HL-60/S4 (cell line): ENCODE results near the gene HSFX3.
"Not testable (repeated sequence)": the region's sequence is repeated elsewhere in the genome, so short reads cannot be mapped to it uniquely, and the experiment has no call there.

Source experiments
- in situ Hi-C: fragments of 300-500 bp; cut with MboI; formaldehyde crosslinking; loops from 2 replicates; pipeline ENCODE4 v1.14.3; 2022; ENCODE audit warnings: low sequenced_read_pairs

The HSFX3 gene

GRCh38 chrX:149545545-149546543, 3.9 kb downstream of the HSFX3 start:
- in situ Hi-C loops, result not testable (repeated sequence)

GRCh38 chrX:149541521-149542047, 8.1 kb downstream of the HSFX3 start:
- in situ Hi-C loops, result no loop called here

GRCh38 chrX:149540621-149541520, 8.9 kb downstream of the HSFX3 start, which contains the start of gene EOLA1:
Gene EOLA1, plus strand, starts transcription at chrX:149541012. Its CDS starts 4,619 bp downstream, at chrX:149545631.
- in situ Hi-C loops, result no loop called here

- in situ Hi-C loops, result no loop called here
Observed at GRCh38 chrX:149540131-149540620, 9.5 kb downstream of the HSFX3 start.

- in situ Hi-C loops, result no loop called here
Observed at GRCh38 chrX:149539283-149540130, 10.2 kb downstream of the HSFX3 start.

DNA sequence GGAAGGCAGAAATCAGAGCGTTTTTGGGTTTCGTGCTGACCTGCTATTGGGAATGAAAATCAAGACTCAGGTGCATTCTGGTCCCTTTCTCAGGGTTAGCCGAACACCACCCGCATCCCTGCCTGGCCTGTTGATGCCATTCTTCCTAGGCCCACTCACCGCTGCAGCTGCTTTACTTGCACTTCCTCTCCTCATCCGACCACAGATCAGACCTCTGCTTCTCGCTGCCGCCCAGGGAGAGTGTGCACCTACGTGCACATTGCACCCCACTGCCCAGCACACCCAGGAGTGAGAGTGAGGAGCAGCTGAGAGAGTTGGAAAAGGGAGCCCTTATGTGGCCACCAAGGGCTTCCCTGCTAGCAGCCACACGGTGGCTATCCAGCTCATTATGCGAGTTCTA, 12.2 kb downstream of the HSFX3 start:
- in situ Hi-C loops, result not testable (repeated sequence)

DNA sequence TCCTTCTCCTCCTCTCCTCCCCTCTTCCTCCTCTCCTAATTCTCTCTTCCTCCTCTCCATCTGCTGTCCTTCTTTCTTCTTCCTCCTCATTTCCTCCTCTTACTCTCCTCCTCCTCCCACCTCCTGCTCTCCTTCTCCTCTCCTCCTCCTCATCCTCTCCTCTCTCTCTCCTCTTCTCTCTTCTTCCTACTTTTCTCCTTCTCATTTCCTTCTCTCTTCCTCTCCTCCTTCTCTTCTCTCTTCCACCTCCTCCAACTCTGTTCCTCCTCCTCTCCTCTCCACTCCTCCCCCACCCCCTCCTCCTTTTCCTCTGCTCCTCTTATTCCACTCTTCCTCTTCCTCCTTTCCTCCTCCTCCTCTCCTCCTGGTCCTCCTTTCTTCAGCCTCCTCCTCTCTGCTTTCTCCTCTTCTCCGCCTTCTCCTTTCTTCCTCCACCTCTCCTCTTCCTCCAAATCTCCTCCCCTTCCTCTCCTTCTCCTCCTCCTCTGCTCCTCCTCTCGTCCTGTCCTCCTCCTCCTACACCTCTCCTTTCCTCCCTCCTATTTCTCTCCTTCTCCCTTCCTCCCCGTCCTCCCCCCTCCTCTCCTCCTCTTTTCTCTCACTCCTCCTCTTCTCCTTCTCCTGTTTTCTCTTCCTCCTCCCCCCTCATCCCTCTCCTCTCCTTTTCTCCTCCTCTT, 14.7 kb downstream of the HSFX3 start:
- in situ Hi-C loops, result not testable (repeated sequence)

DNA sequence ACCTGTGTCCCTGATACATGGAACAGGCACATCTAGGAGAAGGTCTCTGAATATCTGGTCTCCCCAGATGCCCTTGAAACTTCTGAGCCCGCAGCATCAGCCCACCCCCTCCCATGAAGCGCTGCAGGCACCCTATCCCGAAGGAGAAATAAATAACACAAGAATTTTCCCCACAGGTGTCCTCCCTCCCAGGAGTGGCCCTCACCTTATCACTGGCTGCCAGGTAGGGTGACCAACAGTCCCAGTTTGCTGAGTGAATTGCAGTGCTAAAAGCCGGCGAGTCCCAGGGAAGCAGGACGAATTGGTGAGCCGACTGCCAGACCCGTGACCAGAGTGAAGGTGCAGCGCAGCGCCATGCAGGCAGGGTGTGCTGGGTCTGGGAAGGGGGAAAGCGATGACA, 15.7 kb downstream of the HSFX3 start:
- in situ Hi-C loops, result not testable (repeated sequence)

DNA sequence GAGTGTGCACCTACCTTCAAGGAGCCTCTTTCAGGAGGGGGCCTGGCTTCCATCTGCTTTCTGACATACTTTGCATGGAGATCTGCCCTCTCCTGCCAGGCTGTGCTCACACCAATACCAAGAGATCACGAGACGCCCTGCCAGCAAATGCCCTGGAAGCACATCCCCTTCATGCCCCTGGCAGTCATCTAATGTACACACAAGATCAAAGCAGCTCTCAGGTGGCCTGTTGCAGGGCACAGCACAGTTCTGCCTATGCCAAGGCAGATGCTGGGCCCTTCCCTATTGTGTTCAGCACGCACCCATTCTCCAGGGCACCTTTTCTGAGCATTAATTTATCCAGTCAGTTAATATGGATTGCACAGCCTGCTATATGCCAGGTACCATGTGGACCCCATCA, 16.9 kb downstream of the HSFX3 start:
- in situ Hi-C loops, result not testable (repeated sequence)

- in situ Hi-C loops, result no loop called here
Observed at GRCh38 chrX:149531599-149531998, 18.1 kb downstream of the HSFX3 start.

DNA sequence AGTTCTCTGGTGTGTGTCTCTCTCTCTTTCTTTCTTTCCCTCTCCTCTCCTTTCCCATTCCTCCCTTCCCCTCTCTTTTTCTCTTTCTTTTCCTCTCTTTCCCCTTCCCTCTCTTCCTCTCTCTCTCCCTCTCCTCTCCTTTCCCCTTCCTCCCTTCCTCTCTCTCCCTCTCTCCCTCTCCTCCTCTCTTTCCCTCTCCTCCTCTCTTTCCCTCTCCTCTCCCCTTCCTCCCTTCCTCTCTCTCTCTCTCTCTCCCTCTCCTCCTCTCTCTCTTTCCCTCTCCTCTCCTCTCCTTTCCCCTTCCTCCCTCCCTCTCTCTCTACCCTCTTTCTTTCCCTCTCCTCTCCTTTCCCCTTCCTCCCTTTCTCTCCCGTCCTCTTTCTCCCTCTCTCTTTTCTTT, 21.3 kb downstream of the HSFX3 start:
- in situ Hi-C loops, result no loop called here

GRCh38 chrX:149527705-149528104, 22.0 kb downstream of the HSFX3 start:
- in situ Hi-C loops, result no loop called here

DNA sequence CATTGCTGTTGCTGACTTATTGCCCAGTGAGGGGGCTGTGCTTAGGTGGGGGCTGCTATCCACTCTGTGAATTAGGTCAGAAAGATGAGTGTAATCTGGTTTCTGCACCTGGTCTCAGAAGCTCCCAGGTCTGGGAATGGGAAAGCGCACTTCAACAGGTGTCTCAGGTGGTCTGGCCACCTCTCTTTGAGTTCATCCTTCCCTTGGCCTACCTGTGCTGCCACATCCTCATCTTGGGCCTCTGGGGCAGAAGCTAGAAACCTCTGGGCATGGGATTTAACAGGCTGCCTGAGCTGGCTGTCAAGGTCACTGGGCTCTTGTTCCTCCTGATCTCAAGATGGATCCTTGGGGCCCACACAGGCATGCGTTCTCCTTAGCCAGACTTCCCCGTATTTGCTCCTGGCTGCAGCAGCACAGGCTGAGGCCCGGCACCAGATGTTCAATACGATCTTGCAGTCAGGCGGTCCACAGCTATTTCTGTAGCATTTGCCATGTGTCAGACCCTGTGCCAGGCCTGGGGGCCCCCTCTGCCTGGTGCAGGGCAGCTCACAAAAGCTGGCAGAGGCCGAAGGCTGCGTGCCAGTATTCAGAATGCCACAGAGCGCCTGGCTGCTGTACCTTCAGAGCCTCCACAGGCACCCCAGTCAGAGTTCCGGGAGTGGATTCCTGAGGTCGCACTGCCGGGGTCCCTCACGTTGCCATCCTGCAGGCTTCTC, 23.2 kb downstream of the HSFX3 start:
- in situ Hi-C loops, result not testable (repeated sequence)

DNA sequence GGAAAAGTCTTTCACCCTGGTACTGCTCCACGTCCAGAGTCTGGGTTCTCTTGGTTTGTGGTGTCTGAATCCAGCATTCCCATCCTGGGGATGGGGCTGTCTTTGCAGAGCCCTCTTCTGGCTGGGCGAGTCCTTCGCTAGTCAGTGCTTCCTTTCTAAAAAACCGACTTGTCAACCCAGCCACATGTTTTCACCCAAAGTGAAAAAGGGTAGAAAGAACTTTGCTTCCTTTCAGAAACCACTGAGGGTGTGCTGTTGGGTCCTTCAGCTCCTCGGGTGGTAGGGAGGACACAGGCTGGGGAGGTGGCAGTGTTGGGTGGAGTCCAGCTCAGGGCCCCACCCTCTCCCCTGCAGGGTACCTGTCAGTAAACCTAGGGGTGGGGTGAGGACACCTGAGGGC, 23.8 kb downstream of the HSFX3 start:
- in situ Hi-C loops, result not testable (repeated sequence)

DNA sequence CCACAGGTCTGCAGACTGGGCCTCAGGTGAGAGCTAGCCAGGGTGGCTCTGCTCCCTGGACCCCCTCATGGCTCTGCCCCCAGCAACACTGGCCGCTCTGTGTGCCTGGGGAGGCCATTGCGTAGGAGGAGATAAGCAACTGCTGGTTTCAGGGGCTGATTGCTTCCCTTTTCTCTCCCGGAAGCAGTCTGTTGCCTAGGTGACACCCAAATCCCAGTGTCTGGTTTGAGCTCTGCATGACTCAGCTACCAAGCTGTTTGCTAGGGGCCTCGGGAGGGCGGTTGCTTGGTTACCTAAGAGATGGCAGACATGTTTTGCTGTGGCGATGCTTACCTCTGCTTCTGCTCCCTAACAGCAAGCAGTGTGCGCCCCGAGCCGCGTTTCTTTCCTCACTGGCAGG, 24.3 kb downstream of the HSFX3 start:
- in situ Hi-C loops, result not testable (repeated sequence)

- in situ Hi-C loops, result no loop called here
Observed at GRCh38 chrX:149522916-149523315, 26.8 kb downstream of the HSFX3 start.

GRCh38 chrX:149521438-149521837, 28.3 kb downstream of the HSFX3 start:
- in situ Hi-C loops, result no loop called here

GRCh38 chrX:149520636-149521277, 29.0 kb downstream of the HSFX3 start:
- in situ Hi-C loops, result not testable (repeated sequence)
